Astrocyte (in vitro differentiated cells and primary cell): ENCODE data around the gene IRAK1. TPM values are rescaled to one million over a fixed set of nuclear protein-coding genes. Genes with fewer than 3 reads are reported as not detected.

Source experiments
- DNase-seq: peaks from one replicate; pipeline ENCODE4 v3.0.0-alpha.2; 2010; ENCODE audit warnings: low read depth
- FAIRE-seq: peaks from 2 replicates; lab custom pipeline; 2011; peaks lifted over from hg19 to GRCh38; lab: Jason Lieb, UNC
- H2AFZ ChIP-seq: 2 replicates; pipeline ENCODE4 v1.6.0; 2012; ENCODE audit warnings: low read depth, low read length, inconsistent platforms
- H3K27ac ChIP-seq: 2 replicates; pipeline ENCODE4 v1.5.1; 2011; ENCODE audit warnings: low read depth, low read length, inconsistent platforms
- H3K27me3 ChIP-seq: 2 replicates; pipeline ENCODE4 v1.6.0; 2011; ENCODE audit warnings: low read length, inconsistent platforms; ENCODE audit not compliant: insufficient read depth
- H3K36me3 ChIP-seq: 2 replicates; pipeline ENCODE4 v1.5.1; 2011; ENCODE audit warnings: low read length, inconsistent platforms; ENCODE audit not compliant: insufficient read depth
- H3K4me1 ChIP-seq: 2 replicates; pipeline ENCODE4 v1.5.1; 2011; ENCODE audit warnings: low read length, inconsistent platforms; ENCODE audit not compliant: insufficient read depth
- H3K4me2 ChIP-seq: 2 replicates; pipeline ENCODE4 v1.6.0; 2012; ENCODE audit warnings: low read length, inconsistent platforms
- H3K4me3 ChIP-seq: 2 replicates; pipeline ENCODE4 v1.5.1; 2011; ENCODE audit warnings: low read depth, mild to moderate bottlenecking, low read length, inconsistent platforms; ENCODE audit not compliant: insufficient read depth
- H3K79me2 ChIP-seq: 2 replicates; pipeline ENCODE4 v1.6.0; 2012; ENCODE audit warnings: mild to moderate bottlenecking, low read length, inconsistent platforms; ENCODE audit not compliant: insufficient read depth
- H3K9ac ChIP-seq: 2 replicates; pipeline ENCODE4 v1.6.0; 2012; ENCODE audit warnings: mild to moderate bottlenecking, low read length, inconsistent platforms
- H3K9me3 ChIP-seq: 2 replicates; pipeline ENCODE4 v1.5.1; 2012; ENCODE audit warnings: low read depth, mild to moderate bottlenecking, low read length, inconsistent platforms; ENCODE audit not compliant: insufficient read depth
- H4K20me1 ChIP-seq: 2 replicates; pipeline ENCODE4 v1.6.0; 2012; ENCODE audit warnings: low read length, inconsistent platforms; ENCODE audit not compliant: insufficient read depth
- H3K27ac Mint-ChIP-seq: one replicate; pipeline ENCODE4 v1.8.0; 2021; ENCODE audit warnings: mild to moderate bottlenecking, mixed read lengths; ENCODE audit not compliant: unreplicated experiment
- H3K27me3 Mint-ChIP-seq: one replicate; pipeline ENCODE4 v1.8.0; 2021; ENCODE audit warnings: low read depth, mixed read lengths; ENCODE audit not compliant: unreplicated experiment
- H3K36me3 Mint-ChIP-seq: one replicate; pipeline ENCODE4 v1.8.0; 2021; ENCODE audit warnings: low read depth, mixed read lengths; ENCODE audit not compliant: unreplicated experiment
- H3K4me1 Mint-ChIP-seq: one replicate; pipeline ENCODE4 v1.8.0; 2021; ENCODE audit warnings: low read depth, mixed read lengths; ENCODE audit not compliant: unreplicated experiment
- H3K4me3 Mint-ChIP-seq: one replicate; pipeline ENCODE4 v1.8.0; 2021; ENCODE audit warnings: mild to moderate bottlenecking, moderate library complexity, mixed read lengths; ENCODE audit not compliant: unreplicated experiment
- H3K9me3 Mint-ChIP-seq: one replicate; pipeline ENCODE4 v1.8.0; 2021; ENCODE audit warnings: mild to moderate bottlenecking, mixed read lengths; ENCODE audit not compliant: unreplicated experiment
- EZH2 ChIP-seq: IDR thresholded peaks from 2 replicates; pipeline ENCODE4 v1.6.1; 2012; ENCODE audit warnings: mild to moderate bottlenecking, low read length, inconsistent platforms; ENCODE audit not compliant: insufficient read depth
- total RNA-seq: library from RNA; stranded (reverse); gene quantifications from 2 replicates; pipeline ENCODE4 v1.2.1, GENCODE V29; 2021
- TF ChIP-seq, protein P1 (sequence below): IDR thresholded peaks from 2 replicates; pipeline ENCODE4 v1.5.1; 2011; ENCODE audit warnings: low read depth, mild to moderate bottlenecking, inconsistent platforms, low read length, moderate library complexity; ENCODE audit not compliant: insufficient read depth

Gene IRAK1
- total RNA-seq, 1 donor from 2014 or later: 69.6 TPM

DNA sequence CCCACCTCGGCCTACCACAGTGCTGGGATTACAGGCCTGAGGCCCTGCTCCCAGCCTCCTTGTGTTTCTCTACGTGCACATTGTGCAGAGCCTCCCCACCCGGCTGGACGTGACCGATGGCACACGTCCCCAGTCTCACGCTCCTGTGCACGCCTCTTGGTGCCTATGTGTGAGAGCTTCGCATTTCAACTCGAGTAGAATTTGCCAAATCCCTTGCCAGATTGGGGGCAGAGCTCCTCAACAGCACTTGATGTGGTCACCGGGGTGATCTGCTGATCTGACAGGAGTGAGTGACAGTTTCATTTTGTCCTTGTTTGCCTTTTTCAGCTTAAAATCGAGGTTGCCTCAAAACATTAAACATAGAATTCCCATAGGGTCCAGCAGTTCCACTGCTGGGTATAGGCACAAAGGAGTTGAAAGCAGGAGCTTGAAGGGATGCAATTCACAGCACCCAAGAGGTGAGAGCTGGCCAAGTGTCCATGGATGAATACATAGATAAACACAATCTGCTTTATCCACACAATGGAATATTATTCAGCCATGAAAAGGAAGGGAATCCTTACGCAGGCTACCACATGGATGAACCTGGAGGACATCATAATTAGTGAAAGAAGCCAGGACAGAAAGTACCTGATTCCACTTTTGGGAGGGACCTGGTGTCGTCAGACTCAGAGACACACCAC, 29.6 kb downstream of the IRAK1 start:
- no peaks in the 10 kb centered on the region for H3K4me1 Mint-ChIP-seq
- H3K27me3 Mint-ChIP-seq: no peaks in the 10 kb centered on the region
- Histone ChIP-seq H3K4me2 (no peak overlapping the region), H3K27ac (no peak overlapping the region), H3K9ac (no peak overlapping the region), H3K79me2 (no peaks in the 10 kb centered on the region), H3K9me3 (no peaks in the 10 kb centered on the region), H3K4me1 (no peaks in the 10 kb centered on the region), H3K27me3 (no peaks in the 10 kb centered on the region), H2AFZ (no peak overlapping the region), H3K4me3 (no peak overlapping the region), H3K36me3 (no peaks in the 10 kb centered on the region), H4K20me1 (no peaks in the 10 kb centered on the region)
- H3K4me3 Mint-ChIP-seq: no peak overlapping the region
- TF ChIP-seq, protein P1, sequence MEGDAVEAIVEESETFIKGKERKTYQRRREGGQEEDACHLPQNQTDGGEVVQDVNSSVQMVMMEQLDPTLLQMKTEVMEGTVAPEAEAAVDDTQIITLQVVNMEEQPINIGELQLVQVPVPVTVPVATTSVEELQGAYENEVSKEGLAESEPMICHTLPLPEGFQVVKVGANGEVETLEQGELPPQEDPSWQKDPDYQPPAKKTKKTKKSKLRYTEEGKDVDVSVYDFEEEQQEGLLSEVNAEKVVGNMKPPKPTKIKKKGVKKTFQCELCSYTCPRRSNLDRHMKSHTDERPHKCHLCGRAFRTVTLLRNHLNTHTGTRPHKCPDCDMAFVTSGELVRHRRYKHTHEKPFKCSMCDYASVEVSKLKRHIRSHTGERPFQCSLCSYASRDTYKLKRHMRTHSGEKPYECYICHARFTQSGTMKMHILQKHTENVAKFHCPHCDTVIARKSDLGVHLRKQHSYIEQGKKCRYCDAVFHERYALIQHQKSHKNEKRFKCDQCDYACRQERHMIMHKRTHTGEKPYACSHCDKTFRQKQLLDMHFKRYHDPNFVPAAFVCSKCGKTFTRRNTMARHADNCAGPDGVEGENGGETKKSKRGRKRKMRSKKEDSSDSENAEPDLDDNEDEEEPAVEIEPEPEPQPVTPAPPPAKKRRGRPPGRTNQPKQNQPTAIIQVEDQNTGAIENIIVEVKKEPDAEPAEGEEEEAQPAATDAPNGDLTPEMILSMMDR: no peak
- TF ChIP-seq EZH2: no peak
- H3K27ac Mint-ChIP-seq: no peak overlapping the region
- DNase-seq (no peak), FAIRE-seq (peak; percentile 54)
- no peaks in the 10 kb centered on the region for H3K9me3 Mint-ChIP-seq
- H3K36me3 Mint-ChIP-seq: no peaks in the 10 kb centered on the region

DNA sequence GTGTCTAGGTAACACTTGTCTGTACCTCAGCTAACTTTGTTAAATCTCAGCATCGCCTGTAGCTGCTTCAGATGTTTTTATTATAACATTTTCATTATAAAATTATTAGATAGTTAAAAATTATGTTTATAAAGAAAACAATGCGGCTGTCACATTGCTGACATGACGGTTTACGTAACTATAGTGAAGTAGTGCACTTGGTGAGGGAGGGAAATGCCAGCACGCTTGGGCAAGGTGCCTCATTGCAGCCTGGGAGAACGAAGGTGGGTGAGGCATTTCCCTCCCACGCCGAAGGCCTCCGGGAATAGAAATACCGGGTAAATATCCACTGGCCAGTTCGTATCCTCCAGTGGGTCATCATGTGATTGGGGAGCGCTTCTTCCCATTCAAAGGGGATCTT, 31.2 kb downstream of the IRAK1 start:
- H3K4me1 Mint-ChIP-seq: no peaks in the 10 kb centered on the region
- no peaks in the 10 kb centered on the region for H4K20me1 ChIP-seq
- no peaks in the 10 kb centered on the region for H3K27me3 Mint-ChIP-seq
- DNase-seq (no peak), FAIRE-seq (no peak)
- no peaks in the 10 kb centered on the region for H3K9me3 ChIP-seq
- H3K4me2 ChIP-seq: no peak overlapping the region
- TF ChIP-seq, protein P1: no peak
- no peak for TF ChIP-seq EZH2
- no peak overlapping the region for H2AFZ ChIP-seq
- H3K9me3 Mint-ChIP-seq: no peaks in the 10 kb centered on the region
- H3K27ac Mint-ChIP-seq: no peak overlapping the region
- no peaks in the 10 kb centered on the region for H3K27me3 ChIP-seq
- H3K36me3 ChIP-seq: no peaks in the 10 kb centered on the region
- H3K9ac ChIP-seq: no peak overlapping the region
- H3K27ac ChIP-seq: no peak overlapping the region
- no peaks in the 10 kb centered on the region for H3K4me1 ChIP-seq
- H3K4me3 Mint-ChIP-seq: no peak overlapping the region
- no peaks in the 10 kb centered on the region for H3K36me3 Mint-ChIP-seq
- H3K4me3 ChIP-seq: no peak overlapping the region
- H3K79me2 ChIP-seq: no peaks in the 10 kb centered on the region
